Measurements from ENCODE around the gene CHAT.

- no peak for TF ChIP-seq SMC3 (conservative IDR thresholded peaks at IDR 0.05; ENCODE audit: poor library complexity)
- no peak for TF ChIP-seq CTCF (IDR thresholded peaks at IDR 0.05; ENCODE audit: poor library complexity, severe bottlenecking)
These were observed 45.6 kb upstream of the CHAT start for GRCh38 chr10:49568235-49568634.

All from neural cell (in vitro differentiated cells).